Loucy (cell line): ENCODE data around the gene NBPF3.

Experiments
- H2AFZ ChIP-seq: fragments of 200-600 bp; sonication (generic); 2 replicates; pipeline ENCODE4 v1.6.0; 2016; ENCODE audit warnings: antibody characterized with exemption, mild to moderate bottlenecking, low read length, moderate library complexity
- H3F3A ChIP-seq: fragments of 200-600 bp; 2 replicates; pipeline ENCODE4 v1.6.0; 2016; ENCODE audit warnings: antibody characterized with exemption, low read depth, mild to moderate bottlenecking
- H3K27me3 ChIP-seq: fragments of 200-600 bp; sonication (generic); 2 replicates; pipeline ENCODE4 v1.6.1; 2014; ENCODE audit warnings: low read length, mild to moderate bottlenecking; ENCODE audit not compliant: insufficient read depth, poor library complexity, severe bottlenecking
- H3K36me3 ChIP-seq: fragments of 200-600 bp; sonication (generic); 2 replicates; pipeline ENCODE4 v1.6.1; 2016; ENCODE audit warnings: low read length; ENCODE audit not compliant: insufficient read depth
- H3K4me1 ChIP-seq: fragments of 200-600 bp; sonication (generic); 2 replicates; pipeline ENCODE4 v1.5.1; 2014; ENCODE audit warnings: low read length, mild to moderate bottlenecking; ENCODE audit not compliant: insufficient read depth, poor library complexity, severe bottlenecking
- H3K4me2 ChIP-seq: fragments of 200-600 bp; sonication (generic); 2 replicates; pipeline ENCODE4 v1.6.0; 2014; ENCODE audit warnings: antibody characterized with exemption, low read length, low read depth, mild to moderate bottlenecking; ENCODE audit not compliant: poor library complexity, severe bottlenecking
- H3K4me3 ChIP-seq: fragments of 200-600 bp; sonication (generic); 2 replicates; pipeline ENCODE4 v1.5.1; 2014; ENCODE audit warnings: low read length, mild to moderate bottlenecking, mixed read lengths; ENCODE audit not compliant: poor library complexity, severe bottlenecking
- H3K79me2 ChIP-seq: fragments of 200-600 bp; sonication (generic); 2 replicates; pipeline ENCODE4 v1.6.1; 2014; ENCODE audit warnings: low read length; ENCODE audit not compliant: insufficient read depth
- H3K9ac ChIP-seq: fragments of 200-600 bp; sonication (generic); 2 replicates; pipeline ENCODE4 v1.6.0; 2014; ENCODE audit warnings: mild to moderate bottlenecking, low read depth, low read length, moderate library complexity; ENCODE audit not compliant: poor library complexity, severe bottlenecking
- H3K9me2 ChIP-seq: fragments of 200-600 bp; sonication (generic); replicated peaks from 2 replicates; pipeline ENCODE4 v1.6.1; 2016; ENCODE audit warnings: low read depth, low read length, mixed read lengths
- H3K9me3 ChIP-seq: fragments of 200-600 bp; sonication (generic); 2 replicates; pipeline ENCODE4 v1.6.1; 2014; ENCODE audit warnings: mild to moderate bottlenecking, antibody characterized with exemption, low read length, low read depth; ENCODE audit not compliant: insufficient read depth
- H4K20me1 ChIP-seq: fragments of 200-600 bp; sonication (generic); 2 replicates; pipeline ENCODE4 v1.6.0; 2014; ENCODE audit warnings: antibody characterized with exemption, low read length, mild to moderate bottlenecking; ENCODE audit not compliant: insufficient read depth, poor library complexity, severe bottlenecking
- CTCF ChIP-seq: fragments of 200-600 bp; sonication (generic); conservative IDR thresholded peaks from 2 replicates; pipeline ENCODE4 v1.5.1; 2014; ENCODE audit warnings: mild to moderate bottlenecking, antibody characterized with exemption, low read length
- EZH2phosphoT487 ChIP-seq: fragments of 200-600 bp; IDR thresholded peaks from 2 replicates; pipeline ENCODE4 v1.6.1; 2018; ENCODE audit warnings: antibody characterized with exemption, mild to moderate bottlenecking, moderate library complexity, borderline replicate concordance

Gene NBPF3

DNA sequence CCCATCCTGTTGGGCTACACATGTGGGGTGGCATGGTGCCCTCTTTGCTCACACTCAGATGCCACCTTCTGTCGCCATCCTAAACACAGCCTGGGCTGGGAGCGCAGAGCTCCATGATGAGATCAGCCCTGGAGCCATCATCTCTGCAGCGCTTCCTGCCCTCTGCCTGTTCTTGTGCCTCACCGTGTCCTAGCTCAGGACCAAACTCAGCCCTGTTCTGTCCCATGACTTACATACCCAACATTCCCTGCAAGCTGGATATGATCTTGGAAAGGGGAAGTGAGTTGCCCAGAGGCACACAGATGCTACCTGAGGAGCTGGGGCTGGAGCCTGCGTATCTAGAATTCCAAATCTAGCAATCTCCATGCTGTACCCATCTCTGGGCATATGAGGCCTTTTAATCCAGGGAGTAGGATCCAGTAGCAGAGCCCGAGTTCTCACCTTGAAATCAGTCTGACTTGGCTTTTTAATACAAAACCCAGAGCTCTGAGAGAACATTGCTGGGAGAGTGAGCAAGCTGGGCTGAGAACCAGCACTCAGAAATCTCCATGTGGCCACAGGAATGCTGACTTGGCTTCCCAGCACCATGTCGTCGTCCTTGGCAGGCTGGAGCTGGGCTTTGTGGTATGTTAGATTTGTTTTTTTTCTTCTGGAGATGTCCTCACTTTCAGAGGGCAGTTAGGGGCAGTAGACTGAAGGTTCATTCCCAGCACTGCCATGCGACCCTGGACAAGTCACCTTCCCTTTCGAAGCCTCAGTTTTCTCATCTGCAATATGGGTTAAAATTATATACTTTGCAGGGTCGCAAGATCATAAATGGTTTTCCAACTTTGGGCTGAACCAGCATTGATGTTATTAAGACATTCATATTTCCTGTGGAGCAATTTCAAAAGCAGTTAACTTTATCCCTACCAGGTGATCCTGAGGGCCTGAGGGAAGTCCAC is 71.9 kb downstream of the NBPF3 start:
- H3K79me2 ChIP-seq: no peaks in the 10 kb centered on the region
- peaks cover 12% of the 10 kb centered on the region for H3K4me1 ChIP-seq
- no peaks in the 10 kb centered on the region for H3K9me2 ChIP-seq
- no peak overlapping the region for H3K4me2 ChIP-seq
- no peaks in the 10 kb centered on the region for H3F3A ChIP-seq
- no peaks in the 10 kb centered on the region for H3K36me3 ChIP-seq
- no peaks in the 10 kb centered on the region for H3K9me3 ChIP-seq
- H4K20me1 ChIP-seq: no peaks in the 10 kb centered on the region
- H3K9ac ChIP-seq: no peak overlapping the region
- no peak for TF ChIP-seq CTCF
- no peak for TF ChIP-seq EZH2phosphoT487
- no peaks in the 10 kb centered on the region for H3K27me3 ChIP-seq
- no peak overlapping the region for H3K4me3 ChIP-seq
- H2AFZ ChIP-seq: no peak overlapping the region

- Histone ChIP-seq H3K4me2 (no peak overlapping the region), H3K9ac (no peak overlapping the region), H3K79me2 (no peaks in the 10 kb centered on the region), H3K4me3 (no peak overlapping the region), H3F3A (no peaks in the 10 kb centered on the region), H2AFZ (no peak overlapping the region), H3K4me1 (peaks cover 12% of the 10 kb centered on the region), H4K20me1 (no peaks in the 10 kb centered on the region), H3K27me3 (no peaks in the 10 kb centered on the region), H3K36me3 (no peaks in the 10 kb centered on the region), H3K9me2 (no peaks in the 10 kb centered on the region), H3K9me3 (no peaks in the 10 kb centered on the region)
- no peak for TF ChIP-seq CTCF
- no peak for TF ChIP-seq EZH2phosphoT487
Observed at GRCh38 chr1:21514245-21514644, 74.3 kb downstream of the NBPF3 start.

DNA sequence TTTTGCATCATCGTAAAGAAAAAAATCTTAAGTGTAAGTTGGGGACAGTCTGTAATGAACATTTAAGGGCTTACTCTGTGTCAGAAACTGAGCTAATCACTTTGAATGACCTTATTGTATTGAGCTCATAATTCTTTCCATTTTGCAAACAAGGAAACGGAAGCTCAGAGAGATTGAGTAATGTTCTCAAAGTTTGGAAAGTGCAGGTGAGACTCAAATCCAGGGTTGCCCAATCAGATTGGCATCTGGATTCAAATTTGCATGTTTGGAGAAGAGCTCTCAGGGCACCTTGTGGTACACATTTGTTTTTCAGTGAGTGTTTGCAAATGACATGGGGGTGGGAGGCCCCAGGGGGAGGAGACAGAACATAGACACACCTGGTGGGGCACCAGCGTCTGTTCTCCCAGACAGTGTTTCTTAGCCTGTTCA is 77.2 kb downstream of the NBPF3 start:
- no peak overlapping the region for H3K4me2 ChIP-seq
- H3K4me3 ChIP-seq: no peak overlapping the region
- H3K36me3 ChIP-seq: no peaks in the 10 kb centered on the region
- H3K4me1 ChIP-seq: peaks cover 12% of the 10 kb centered on the region
- no peak overlapping the region for H3K9ac ChIP-seq
- H3K79me2 ChIP-seq: no peaks in the 10 kb centered on the region
- no peaks in the 10 kb centered on the region for H3K27me3 ChIP-seq
- no peaks in the 10 kb centered on the region for H3F3A ChIP-seq
- no peaks in the 10 kb centered on the region for H3K9me2 ChIP-seq
- no peaks in the 10 kb centered on the region for H3K9me3 ChIP-seq
- H4K20me1 ChIP-seq: no peaks in the 10 kb centered on the region
- TF ChIP-seq EZH2phosphoT487 (no peak), CTCF (no peak)
- H2AFZ ChIP-seq: no peak overlapping the region
